Kidney (tissue), 14 donors: ENCODE data around the gene CELSR2. TPM values are rescaled to one million over a fixed set of nuclear protein-coding genes. Genes with fewer than 3 reads are reported as not detected.
A peak's percentile ranks its signal among the peaks of the same experiment; 100 is the strongest.

Experiments used
- DNase-seq, 5 donors: peaks; one replicate each; pipeline ENCODE4 v3.0.0-alpha.2; 2013 to 2020
- FAIRE-seq: peaks from 2 replicates; lab custom pipeline; 2012; peaks lifted over from hg19 to GRCh38; lab: Jason Lieb, UNC
- H3K27ac ChIP-seq, 2 donors: one replicate each; pipeline ENCODE4 v1.7.0; 2013; ENCODE audit warnings: low read depth in 2 of 2, low read length in 2 of 2, inconsistent platforms in 1 of 2
- H3K27me3 ChIP-seq: one replicate; pipeline ENCODE4 v1.7.1; 2013; ENCODE audit warnings: low read length, inconsistent platforms; ENCODE audit not compliant: control insufficient read depth, insufficient read depth
- H3K36me3 ChIP-seq, 3 donors: one replicate each; pipeline versions ENCODE4 v1.7.0 to v1.7.1; 2013; ENCODE audit warnings: low read length in 3 of 3, control low read depth in 1 of 3, inconsistent platforms in 1 of 3; ENCODE audit not compliant: insufficient read depth in 3 of 3, control insufficient read depth in 2 of 3
- H3K4me1 ChIP-seq, 3 donors: one replicate each; pipeline versions ENCODE4 v1.7.0 to v1.7.1; 2013; ENCODE audit warnings: low read length in 3 of 3, inconsistent platforms in 1 of 3, low read depth in 1 of 3; ENCODE audit not compliant: control insufficient read depth in 2 of 3, insufficient read depth in 2 of 3
- H3K4me3 ChIP-seq, 3 donors: one replicate each; pipeline versions ENCODE4 v1.7.0 to v1.8.1; 2013; ENCODE audit warnings: low read length in 3 of 3, control low read depth in 1 of 3, inconsistent platforms in 1 of 3
- H3K9ac ChIP-seq, 3 donors: one replicate each; pipeline versions ENCODE4 v1.7.0 to v1.7.1; 2013; ENCODE audit warnings: low read length in 3 of 3, control low read depth in 1 of 3, inconsistent platforms in 1 of 3
- H3K9me3 ChIP-seq, 3 donors: one replicate each; pipeline versions ENCODE4 v1.7.0 to v1.7.1; 2013; ENCODE audit warnings: low read length in 3 of 3, control low read depth in 1 of 3, inconsistent platforms in 1 of 3; ENCODE audit not compliant: control insufficient read depth in 2 of 3, insufficient read depth in 1 of 3
- CTCF ChIP-seq: IDR thresholded peaks from 3 replicates; pipeline ENCODE4 v1.5.1; 2012; ENCODE audit warnings: mild to moderate bottlenecking, moderate library complexity, borderline replicate concordance; ENCODE audit not compliant: insufficient read depth; ENCODE audit errors: extremely low read depth
- intact Hi-C: fragments of 100-400 bp; cut with DNase I; formaldehyde crosslinking; loops from one replicate; pipeline ENCODE4 v1.11.1; 2022
- polyA plus RNA-seq: library from polyadenylated mRNA; stranded (reverse); fragments of 350-450 nt; fragmentation: Illumina TruSeq; extraction: RNeasy Lipid Tissue Mini Kit (QIAGEN cat#74804); gene quantifications from one replicate; pipeline ENCODE4 v1.2.3, GENCODE V29; 2014; ENCODE audit warnings: low read depth, low replicate concordance; ENCODE audit not compliant: insufficient read depth
- total RNA-seq: library from RNA; stranded (reverse); fragmentation: NEBNext Ultra II Directional; extraction: Animal tissue kit (Norgen Biotek cat#: 25700); gene quantifications from one replicate; pipeline ENCODE4 v1.2.1, GENCODE V29; 2021
- donor health status: control.
- donor health status: control.
- donor health status: control.
- donor health status: control.
- donor health status: control.
- donor health status: DM: yes; HTN: yes; CAD: no.
- donor health status: Normal renal cell carcinoma (clear cell type).

Gene CELSR2
- total and polyA plus RNA-seq, 2 donors from 2014 or later = 10.6 to 65.6 TPM

GRCh38 chr1:109251277-109252166, 2.2 kb downstream of the CELSR2 start:
- peak in 2 of 5 donors; percentile 38 to 54 for DNase-seq
- H3K9ac ChIP-seq = no peak overlapping the region
- H3K4me3 ChIP-seq = no peak overlapping the region
- no peak overlapping the region for H3K27ac ChIP-seq
- FAIRE-seq = no peak
- peaks cover 0 to 34% (median 17%) of the 10 kb centered on the region in 3 donors for H3K4me1 ChIP-seq
- TF ChIP-seq CTCF = no peak
- no peaks in the 10 kb centered on the region for H3K36me3 ChIP-seq
- no peaks in the 10 kb centered on the region for H3K9me3 ChIP-seq
- intact Hi-C loops = no loop called here
- no peaks in the 10 kb centered on the region for H3K27me3 ChIP-seq

GRCh38 chr1:109252167-109252892, 3.0 kb downstream of the CELSR2 start:
- Histone ChIP-seq H3K9ac (no peak overlapping the region), H3K4me1 (peaks cover 0 to 34% (median 17%) of the 10 kb centered on the region in 3 donors), H3K9me3 (no peaks in the 10 kb centered on the region), H3K27me3 (no peaks in the 10 kb centered on the region), H3K36me3 (no peaks in the 10 kb centered on the region), H3K27ac (no peak overlapping the region), H3K4me3 (no peak overlapping the region)
- FAIRE-seq (no peak), DNase-seq (peak in 2 of 5 donors; percentile 53 to 69)
- no peak for TF ChIP-seq CTCF
- intact Hi-C loops = no loop called here

- Histone ChIP-seq H3K9me3 (no peaks in the 10 kb centered on the region), H3K4me1 (peaks cover 0 to 34% (median 17%) of the 10 kb centered on the region in 3 donors), H3K27me3 (no peaks in the 10 kb centered on the region), H3K4me3 (peak overlapping the region in 2 of 3 donors; percentile 29 to 38), H3K36me3 (no peaks in the 10 kb centered on the region), H3K9ac (peak overlapping the region in 1 of 3 donors; percentile 51), H3K27ac (peak overlapping the region; percentile 85 to 91)
- TF ChIP-seq CTCF = no peak
- intact Hi-C loops = no loop called here
- FAIRE-seq = no peak
- peak; percentile 63 to 93 (median 80) for DNase-seq
Measured at GRCh38 chr1:109252893-109253802, 3.8 kb downstream of the CELSR2 start.
